Urinary bladder (tissue), 4 donors: ENCODE results near the gene ISG15. TPM values are rescaled to one million over a fixed set of nuclear protein-coding genes. Genes with fewer than 3 reads are reported as not detected.

ENCODE experiments used
- DNase-seq: peaks from one replicate; pipeline ENCODE4 v3.0.0-alpha.2; 2015; ENCODE audit errors: extremely low spot score
- H3K27ac ChIP-seq: one replicate; pipeline ENCODE4 v1.5.1; 2013; ENCODE audit warnings: low read depth, mild to moderate bottlenecking, moderate library complexity
- H3K36me3 ChIP-seq: one replicate; pipeline ENCODE4 v1.6.1; 2013; ENCODE audit warnings: mild to moderate bottlenecking, moderate library complexity; ENCODE audit not compliant: insufficient read depth
- H3K4me1 ChIP-seq: one replicate; pipeline ENCODE4 v1.6.1; 2013; ENCODE audit warnings: mild to moderate bottlenecking, moderate library complexity; ENCODE audit not compliant: insufficient read depth
- H3K4me3 ChIP-seq: one replicate; pipeline ENCODE4 v1.5.1; 2013; ENCODE audit warnings: low read depth, low read length
- WGBS: extraction: QIAGEN DNeasy Blood & Tissue Kit; methylation state at CpG from one replicate; pipeline ENCODE4 v1.1.7; 2013; 5-methylcytosine and 5-hydroxymethylcytosine counted together
- polyA plus RNA-seq: library from polyadenylated mRNA; stranded (reverse); fragments of 200-250 nt; gene quantifications from one replicate; pipeline ENCODE4 v1.2.3, GENCODE V29; 2013
- small RNA-seq: library from RNA; depleted of rRNA; stranded (forward); fragments of <200 nt; gene quantifications from one replicate; pipeline ENCODE3, GENCODE V24; 2014
- total RNA-seq: library from RNA; depleted of rRNA; stranded (reverse); fragments of >200 nt; gene quantifications from one replicate; pipeline ENCODE4 v1.2.3, GENCODE V29; 2014
- donor health status: healthy with polysubstance abuse.
- donor health status: healthy.

ISG15 gene
- total and polyA plus RNA-seq, 2 donors: 41.8 to 75.7 TPM

GRCh38 chr1:1059494-1060280 is 46.4 kb downstream of the ISG15 start:
- Histone ChIP-seq H3K27ac (no peak overlapping the region), H3K4me1 (no peaks in the 10 kb centered on the region), H3K4me3 (peak overlapping the region; percentile 54), H3K36me3 (no peaks in the 10 kb centered on the region)
- DNase-seq: no peak
- 5% methylated on average over 69 of the region's 69 CpGs for WGBS

- Histone ChIP-seq H3K36me3 (no peaks in the 10 kb centered on the region), H3K27ac (no peak overlapping the region), H3K4me1 (no peaks in the 10 kb centered on the region), H3K4me3 (no peak overlapping the region)
- no peak for DNase-seq
- WGBS: 46% methylated on average over 38 of the region's 38 CpGs
Observed at GRCh38 chr1:1060281-1061000, 47.1 kb downstream of the ISG15 start.

DNA sequence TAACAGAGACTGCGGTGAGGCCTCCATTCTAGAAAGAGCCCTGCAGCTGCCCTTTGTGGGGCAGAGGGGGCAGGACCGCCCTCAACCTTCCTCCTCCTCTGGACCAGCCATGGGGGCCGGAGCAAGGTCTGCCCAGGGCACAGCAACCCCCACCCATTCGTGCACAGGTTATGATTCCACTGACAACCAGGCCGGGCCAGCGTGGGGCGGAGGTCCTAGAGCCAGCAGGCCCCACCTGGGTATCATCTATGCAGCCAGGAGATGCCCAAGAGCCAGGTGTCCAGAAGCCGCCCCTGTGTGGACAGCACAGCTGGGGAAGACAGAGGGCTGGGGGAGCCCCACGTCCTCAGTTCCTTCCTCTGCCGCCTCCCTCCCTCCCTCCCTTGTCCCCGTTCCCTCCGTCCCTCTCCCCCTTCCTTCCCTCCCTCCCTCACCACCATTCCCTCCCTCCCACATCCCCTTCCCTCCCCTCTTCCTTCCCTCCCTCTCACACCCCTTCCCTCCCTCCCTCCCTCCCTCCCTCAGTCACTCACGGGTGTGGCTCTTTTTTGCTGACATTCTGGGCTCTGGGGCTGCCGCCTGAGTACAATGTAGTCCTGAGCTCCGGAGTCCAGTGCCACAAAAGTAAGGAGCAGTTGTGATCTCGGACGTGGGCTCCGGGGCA is 48.5 kb downstream of the ISG15 start:
- Histone ChIP-seq H3K27ac (no peak overlapping the region), H3K36me3 (no peaks in the 10 kb centered on the region), H3K4me1 (no peaks in the 10 kb centered on the region), H3K4me3 (no peak overlapping the region)
- WGBS: 44% methylated on average over 16 of the region's 18 CpGs
- DNase-seq: no peak

DNA sequence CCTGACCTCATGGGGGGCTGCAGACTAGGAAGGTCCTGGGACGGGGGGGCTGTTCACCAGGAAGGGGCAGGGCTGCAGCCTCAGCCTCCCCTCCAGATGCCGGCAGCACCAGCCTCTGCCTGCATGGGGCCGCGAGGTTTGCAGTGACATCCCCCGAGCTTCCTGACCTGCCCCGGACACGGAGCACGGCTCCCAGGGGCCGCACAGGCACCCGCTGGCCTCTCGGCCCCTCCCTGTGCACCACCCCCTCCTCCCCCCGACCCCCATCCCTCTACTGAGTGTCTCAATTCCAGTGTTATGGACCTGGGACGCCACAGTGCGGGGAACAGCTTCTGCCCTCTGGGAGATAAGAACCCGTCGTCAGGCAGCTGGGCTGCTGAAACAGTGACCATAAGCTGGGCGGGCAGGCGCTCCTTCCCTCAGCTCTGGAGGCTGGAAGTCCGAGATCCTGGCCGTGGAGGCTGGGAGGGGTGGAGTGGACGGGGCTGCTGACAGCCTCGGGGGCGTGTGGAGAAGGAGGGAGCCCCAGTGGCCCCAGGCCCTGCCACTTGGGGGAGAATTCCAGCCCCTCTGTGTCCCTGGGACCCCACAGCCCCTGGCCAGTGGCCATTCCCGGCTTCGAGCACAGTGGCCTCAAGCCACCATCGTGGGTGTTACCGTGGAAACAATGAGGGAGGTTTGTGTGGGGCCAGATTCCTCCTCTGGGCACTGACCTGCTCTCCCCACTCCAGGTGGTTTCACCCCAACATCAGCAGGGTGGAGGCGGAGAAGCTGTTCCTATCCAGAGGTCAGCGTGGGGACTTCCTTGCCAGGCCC is 49.3 kb downstream of the ISG15 start:
- Histone ChIP-seq H3K36me3 (no peaks in the 10 kb centered on the region), H3K4me1 (no peaks in the 10 kb centered on the region), H3K27ac (no peak overlapping the region), H3K4me3 (no peak overlapping the region)
- 24% methylated on average over 29 of the region's 29 CpGs for WGBS
- no peak for DNase-seq

DNA sequence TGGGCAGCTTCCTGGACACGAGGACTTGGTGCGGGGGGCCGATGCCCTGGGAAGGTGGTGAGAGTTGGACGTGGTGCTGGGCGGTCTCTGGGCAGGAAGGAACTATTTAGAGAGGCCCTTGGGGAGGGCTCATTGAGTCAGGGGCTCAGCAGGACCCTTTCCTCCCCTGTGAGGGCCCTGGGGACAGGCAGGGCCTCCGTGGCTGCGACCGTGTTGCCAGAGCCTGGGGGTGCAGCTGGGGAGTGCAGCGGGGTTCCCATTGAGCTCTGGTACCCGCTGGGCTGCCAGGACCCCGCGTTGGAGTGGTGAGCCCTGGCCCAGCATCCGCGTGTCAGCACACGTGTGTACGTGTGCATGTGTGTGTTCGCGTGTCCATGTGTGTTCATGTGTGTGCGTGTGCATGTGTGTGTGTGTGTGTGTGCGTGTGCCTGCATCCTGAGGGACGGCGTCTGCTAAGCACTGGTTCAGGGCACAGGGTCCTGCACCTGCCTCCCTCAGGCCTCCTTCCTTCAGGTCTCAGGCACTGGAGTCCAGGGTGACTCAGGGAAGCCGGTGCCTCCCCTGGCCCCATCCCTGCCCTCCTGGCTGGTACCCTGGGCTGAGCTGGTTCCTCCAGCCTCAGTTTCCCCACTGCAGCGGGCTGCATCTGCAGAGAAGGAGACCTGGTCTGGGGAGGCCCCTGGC is 50.1 kb downstream of the ISG15 start:
- Histone ChIP-seq H3K36me3 (no peaks in the 10 kb centered on the region), H3K4me3 (no peak overlapping the region), H3K4me1 (no peaks in the 10 kb centered on the region), H3K27ac (no peak overlapping the region)
- 69% methylated on average over 24 of the region's 24 CpGs for WGBS
- DNase-seq: no peak

Small RNA genes within 50 kb of the gene (small RNA-seq; reads per million reads assigned to genes)
- not detected for gene AL645608.3

Other genes starting within 250 kb of the ISG15 start
- gene SAMD11, start 89.6 kb upstream of the ISG15 start, total RNA-seq: 18.1 TPM
- gene SAMD11, start 89.6 kb upstream of the ISG15 start, polyA plus RNA-seq: 23.3 TPM
- 27.1 TPM for gene NOC2L, start 54.2 kb upstream of the ISG15 start, total RNA-seq
- gene NOC2L, start 54.2 kb upstream of the ISG15 start, polyA plus RNA-seq: 59.5 TPM
- 4.5 TPM for gene KLHL17, start 52.9 kb upstream of the ISG15 start, total RNA-seq
- 12.0 TPM for gene KLHL17, start 52.9 kb upstream of the ISG15 start, polyA plus RNA-seq
- gene PLEKHN1, start 47.0 kb upstream of the ISG15 start, total RNA-seq: 1.1 TPM
- gene PLEKHN1, start 47.0 kb upstream of the ISG15 start, polyA plus RNA-seq: 4.2 TPM
- 0.32 TPM for gene PERM1, start 31.4 kb upstream of the ISG15 start, total RNA-seq
- 0.73 TPM for gene PERM1, start 31.4 kb upstream of the ISG15 start, polyA plus RNA-seq
- 9.8 TPM for gene HES4, start 13.4 kb upstream of the ISG15 start, total RNA-seq
- gene HES4, start 13.4 kb upstream of the ISG15 start, polyA plus RNA-seq: 38.5 TPM
- 43.3 TPM for gene AGRN, start 6.6 kb downstream of the ISG15 start, total RNA-seq
- gene AGRN, start 6.6 kb downstream of the ISG15 start, polyA plus RNA-seq: 38.7 TPM
- 2.7 TPM for gene RNF223, start 60.8 kb downstream of the ISG15 start, total RNA-seq
- 0.73 TPM for gene RNF223, start 60.8 kb downstream of the ISG15 start, polyA plus RNA-seq
- gene C1orf159, start 102.6 kb downstream of the ISG15 start, total RNA-seq: 7.1 TPM
- gene C1orf159, start 102.6 kb downstream of the ISG15 start, polyA plus RNA-seq: 12.6 TPM
- not detected for gene TTLL10, start 160.4 kb downstream of the ISG15 start, total RNA-seq
- 0.08 TPM for gene TTLL10, start 160.4 kb downstream of the ISG15 start, polyA plus RNA-seq
- not detected for gene TNFRSF18, start 193.1 kb downstream of the ISG15 start, total RNA-seq
- 0.77 TPM for gene TNFRSF18, start 193.1 kb downstream of the ISG15 start, polyA plus RNA-seq
- gene TNFRSF4, start 200.7 kb downstream of the ISG15 start, total RNA-seq: 0.48 TPM
- gene TNFRSF4, start 200.7 kb downstream of the ISG15 start, polyA plus RNA-seq: 2.2 TPM
- 36.7 TPM for gene SDF4, start 218.5 kb downstream of the ISG15 start, total RNA-seq
- 176 TPM for gene SDF4, start 218.5 kb downstream of the ISG15 start, polyA plus RNA-seq
- gene B3GALT6, start 218.7 kb downstream of the ISG15 start, total RNA-seq: 8.8 TPM
- gene B3GALT6, start 218.7 kb downstream of the ISG15 start, polyA plus RNA-seq: 15.2 TPM
- gene C1QTNF12, start 233.2 kb downstream of the ISG15 start, total RNA-seq: 0.53 TPM
- gene C1QTNF12, start 233.2 kb downstream of the ISG15 start, polyA plus RNA-seq: 0.99 TPM